Measurements from ENCODE around the gene SCLT1.

DNA sequence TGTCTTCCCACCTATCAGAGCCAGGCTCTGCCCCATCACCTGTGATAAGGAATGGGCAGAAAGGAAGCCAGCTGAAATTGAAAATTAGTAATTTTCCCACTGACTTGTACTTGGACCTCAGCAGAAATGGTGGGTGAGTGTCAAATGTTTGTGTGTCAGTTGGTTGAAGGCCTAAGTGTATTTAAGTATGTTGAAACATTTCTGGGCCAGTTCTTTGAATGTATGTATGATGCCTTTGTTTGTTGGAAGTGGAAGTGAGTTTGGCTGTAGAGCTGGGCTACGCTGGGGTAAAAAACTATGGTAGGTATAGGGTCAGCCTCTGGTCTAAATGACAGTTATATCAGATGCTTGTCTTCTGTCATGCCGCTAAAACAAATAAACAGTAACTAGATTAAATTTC, 256.1 kb downstream of the SCLT1 start:
- TF ChIP-seq CTCF (conservative IDR thresholded peaks at IDR 0.05) = no peak
- TF ChIP-seq EZH2 (IDR thresholded peaks at IDR 0.05; ENCODE audit: low read depth) = no peak

All from PC-9 (cell line).